Activated T-cell treated with anti-CD3 and anti-CD28 coated beads for 1 hour (primary cell): ENCODE measurements around the gene PLCH2.
"Not testable (repeated sequence)": the region's sequence is repeated elsewhere in the genome, so short reads cannot be mapped to it uniquely, and the experiment has no call there.

Source experiments
- DNase-seq: peaks from one replicate; pipeline ENCODE4 v3.0.0-alpha.2; 2020; ENCODE audit warnings: low read depth

The PLCH2 gene

DNA sequence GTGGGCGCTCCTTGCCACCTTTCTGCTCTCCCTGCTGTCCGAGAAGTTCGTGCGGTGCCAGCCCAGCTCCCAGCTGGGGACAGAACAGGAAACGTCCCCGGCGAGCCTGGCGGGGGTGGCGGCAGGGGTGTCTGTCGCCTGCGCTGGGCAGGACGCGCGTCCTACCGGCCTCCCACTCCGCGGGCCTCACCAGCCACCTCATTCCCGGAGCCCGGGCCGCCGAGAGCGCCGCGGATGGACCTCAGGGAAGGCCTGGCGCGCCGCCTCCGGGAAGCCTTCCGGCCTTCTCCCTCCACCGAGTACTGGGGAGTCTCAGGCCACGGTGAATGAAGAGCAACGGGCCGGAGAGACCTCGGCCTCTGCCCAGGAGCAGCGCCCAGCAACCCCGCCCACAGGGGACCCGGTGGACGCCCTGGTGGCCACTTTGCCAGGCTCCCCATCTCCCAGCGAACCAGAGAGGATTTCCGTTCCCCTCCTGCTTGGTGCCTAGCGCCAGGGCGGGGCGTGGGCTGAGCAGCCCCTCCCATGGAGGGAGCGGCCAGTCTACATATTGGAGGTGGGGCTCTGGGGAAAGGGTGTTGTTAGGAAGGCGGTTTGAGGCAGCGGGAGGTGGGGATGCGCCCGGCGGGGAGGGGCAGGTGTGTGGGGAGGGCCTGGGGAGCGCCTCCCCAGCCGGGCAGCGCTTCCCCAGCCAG is 70.6 kb downstream of the PLCH2 start:
- peak; percentile 75 for DNase-seq

DNA sequence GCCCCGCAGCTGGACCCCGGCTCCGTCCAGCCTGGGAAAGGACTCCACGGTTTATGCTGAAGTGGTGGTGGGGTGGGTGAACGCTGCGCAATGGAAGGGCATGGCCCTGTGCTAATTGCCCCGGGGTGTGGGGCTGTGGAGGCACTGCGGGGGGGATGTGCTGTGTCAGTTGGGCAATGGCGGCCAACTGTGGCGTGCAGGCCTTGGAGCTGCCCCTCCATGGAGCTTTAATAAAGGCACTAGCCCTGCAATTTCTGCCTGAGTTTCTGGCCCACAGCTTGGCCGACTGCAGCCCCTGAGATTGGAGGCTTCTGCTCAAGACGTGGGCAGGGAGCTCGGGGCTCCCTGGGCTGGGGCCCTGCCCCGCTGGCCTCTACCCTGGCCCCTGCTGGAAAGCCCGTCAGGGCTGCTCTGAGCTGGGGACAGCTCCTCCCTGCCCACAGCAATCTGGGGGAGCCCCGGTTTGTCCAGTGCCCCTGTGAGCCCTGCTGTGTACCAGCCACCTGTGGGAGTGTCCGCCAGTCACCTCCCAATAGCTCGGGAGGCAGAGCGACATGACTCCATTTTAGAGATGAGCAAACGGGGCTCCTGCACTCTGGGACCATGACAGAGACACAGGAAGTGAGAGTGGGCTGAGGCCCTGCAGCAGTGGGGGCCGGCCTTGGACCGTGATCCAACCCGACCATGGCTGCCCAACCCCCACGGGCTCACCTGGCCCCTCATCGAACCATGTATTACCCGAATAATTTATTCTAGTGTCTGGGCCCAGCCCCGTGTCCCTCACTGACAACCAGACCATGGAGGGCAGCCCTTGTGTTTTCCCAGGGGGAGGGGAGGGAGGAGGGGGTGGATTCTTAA is 71.3 kb downstream of the PLCH2 start:
- no peak for DNase-seq

DNA sequence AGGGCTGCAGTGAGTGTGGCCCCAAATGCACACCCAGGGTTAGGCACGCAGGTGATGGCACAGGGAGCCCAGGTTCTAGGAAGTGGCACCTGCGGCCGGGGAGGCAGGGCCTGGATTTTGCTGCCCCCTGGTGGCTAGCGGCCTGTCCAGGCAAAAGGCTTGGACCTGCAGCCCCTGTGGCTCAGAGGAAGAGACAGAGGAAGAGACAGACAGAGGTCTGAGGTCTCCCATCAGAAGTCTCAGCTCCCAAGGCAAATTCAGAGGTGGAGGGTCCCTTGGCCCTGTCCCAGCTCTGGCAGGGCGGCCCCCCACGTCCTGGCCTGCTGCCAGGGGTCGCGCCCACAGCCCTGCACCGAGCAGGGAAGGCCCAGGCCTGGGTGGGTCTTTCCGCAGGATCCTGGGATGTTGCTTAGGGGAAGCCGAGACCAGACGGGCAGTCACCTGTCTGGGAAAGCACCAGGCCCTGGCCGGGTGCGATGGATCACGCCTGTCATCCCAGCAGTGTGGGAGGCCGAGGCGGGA is 72.0 kb downstream of the PLCH2 start:
- peak; percentile 81 for DNase-seq

DNA sequence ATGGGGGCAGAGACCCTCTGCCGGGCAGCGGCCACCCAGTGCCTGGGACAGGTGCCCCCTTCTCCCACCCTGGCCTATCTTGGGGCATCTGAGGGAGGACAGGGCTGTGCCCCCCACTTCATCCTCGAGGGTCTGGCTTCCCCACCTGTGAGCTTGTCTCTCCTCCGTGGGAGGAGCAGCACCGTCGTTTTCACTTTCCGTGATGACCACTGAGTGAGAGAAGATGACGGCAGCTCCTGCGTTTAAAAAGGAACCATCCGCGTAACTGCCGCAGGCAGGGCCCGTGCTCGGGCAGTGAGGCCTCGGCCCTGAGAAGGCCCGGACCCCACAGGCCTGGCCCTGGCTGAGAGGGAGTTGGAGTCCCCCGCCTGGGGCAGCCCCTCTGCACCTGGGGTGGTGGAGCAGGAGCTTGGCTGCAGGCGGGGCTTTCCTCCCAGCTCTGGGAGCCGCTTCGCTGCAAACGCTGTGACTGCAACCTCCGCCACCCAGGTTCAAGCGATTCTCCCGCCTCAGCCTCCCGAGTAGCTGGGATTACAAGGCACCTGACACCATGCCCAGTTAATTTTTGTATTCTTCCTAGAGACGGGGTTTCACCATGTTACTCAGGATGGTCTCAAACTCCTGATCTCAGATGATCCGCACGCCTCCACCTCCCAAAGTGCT is 73.4 kb downstream of the PLCH2 start:
- not testable (repeated sequence) for DNase-seq

DNA sequence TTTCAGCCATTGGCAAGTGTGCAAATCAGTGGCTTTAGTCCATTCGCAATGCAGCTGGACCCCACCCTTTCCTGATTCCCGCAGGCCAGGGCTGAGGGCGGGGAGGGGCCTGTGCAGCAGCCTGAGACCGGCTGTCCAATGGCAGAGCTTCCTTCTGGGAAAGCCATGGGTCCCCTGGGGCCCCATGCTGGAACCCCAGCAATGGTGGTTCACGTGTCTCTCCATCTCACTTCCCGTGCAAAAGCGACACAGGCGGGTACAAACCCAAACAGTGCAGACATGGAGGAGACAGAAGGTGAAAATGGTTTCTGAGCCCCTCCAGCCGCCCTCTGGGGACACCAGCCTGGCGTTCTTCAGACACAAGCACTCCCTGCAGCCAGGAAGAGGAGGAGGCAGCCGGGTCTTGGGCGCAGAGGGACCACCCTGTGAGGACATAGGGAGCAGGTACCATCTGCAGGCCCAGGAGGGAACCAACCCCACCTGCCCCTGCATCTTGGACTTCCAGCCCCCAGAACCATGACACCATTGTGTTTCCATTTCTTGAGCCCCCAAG is 74.3 kb downstream of the PLCH2 start:
- not testable (repeated sequence) for DNase-seq

DNA sequence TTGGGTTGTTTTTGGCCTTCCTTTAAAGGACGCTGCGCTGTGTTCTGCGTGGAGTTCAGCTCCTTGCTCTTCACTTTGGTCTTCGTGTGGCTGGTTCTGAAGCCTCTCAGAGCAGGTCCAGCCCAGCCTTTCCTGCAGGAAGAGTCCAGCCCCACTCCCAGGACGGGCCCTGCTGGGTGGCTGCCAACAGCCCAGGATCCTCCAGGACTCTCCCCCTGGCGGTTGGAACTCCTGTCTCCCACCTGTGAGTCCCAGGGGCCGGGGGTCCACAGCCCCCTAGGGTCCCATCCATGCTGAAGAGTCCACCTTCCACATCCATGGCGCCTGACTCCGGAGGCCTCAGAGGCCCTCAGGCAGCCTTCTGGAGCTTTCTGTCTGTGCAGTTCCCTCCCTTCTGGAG is 75.5 kb downstream of the PLCH2 start:
- DNase-seq: not testable (repeated sequence)

DNA sequence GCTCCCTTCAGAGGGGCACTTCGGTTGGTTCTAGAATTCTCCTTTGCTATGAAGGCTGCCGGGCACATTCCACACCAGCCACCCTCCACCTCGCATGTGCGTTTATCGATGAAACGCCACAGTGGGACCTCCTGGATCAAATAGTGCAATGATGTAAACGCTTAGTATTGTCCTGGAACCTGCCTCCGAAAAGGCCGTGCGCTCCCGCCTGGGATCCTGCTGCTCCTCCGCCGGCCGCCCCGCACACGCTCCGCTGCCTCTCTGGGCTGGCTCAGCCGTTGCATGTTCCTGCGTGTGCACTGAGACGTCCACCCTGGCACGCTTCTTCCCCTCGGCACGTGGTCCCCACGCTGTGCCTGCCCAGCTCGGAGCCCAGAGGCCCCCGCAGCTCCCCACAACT is 76.1 kb downstream of the PLCH2 start:
- no peak for DNase-seq

DNA sequence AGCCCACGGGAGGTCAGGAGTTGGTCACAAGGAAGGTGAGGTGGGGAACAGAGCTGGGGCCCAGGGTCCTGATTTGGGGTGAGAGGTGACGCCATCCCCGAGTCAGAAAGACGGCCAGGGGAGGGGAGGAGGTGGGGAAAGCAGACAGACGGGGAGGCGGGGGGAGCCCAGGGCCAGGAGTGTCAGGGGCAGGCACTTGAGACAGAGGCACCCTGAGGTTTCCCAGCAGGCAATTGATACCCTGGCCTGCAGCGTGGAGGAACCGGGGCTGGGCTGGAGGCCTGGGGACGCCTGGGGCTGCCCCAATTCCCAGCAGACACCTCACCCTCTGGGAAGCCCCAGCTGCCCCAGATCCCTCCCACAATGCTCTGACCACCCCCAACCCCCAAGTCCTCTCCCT is 77.0 kb downstream of the PLCH2 start:
- DNase-seq: not testable (repeated sequence)

DNA sequence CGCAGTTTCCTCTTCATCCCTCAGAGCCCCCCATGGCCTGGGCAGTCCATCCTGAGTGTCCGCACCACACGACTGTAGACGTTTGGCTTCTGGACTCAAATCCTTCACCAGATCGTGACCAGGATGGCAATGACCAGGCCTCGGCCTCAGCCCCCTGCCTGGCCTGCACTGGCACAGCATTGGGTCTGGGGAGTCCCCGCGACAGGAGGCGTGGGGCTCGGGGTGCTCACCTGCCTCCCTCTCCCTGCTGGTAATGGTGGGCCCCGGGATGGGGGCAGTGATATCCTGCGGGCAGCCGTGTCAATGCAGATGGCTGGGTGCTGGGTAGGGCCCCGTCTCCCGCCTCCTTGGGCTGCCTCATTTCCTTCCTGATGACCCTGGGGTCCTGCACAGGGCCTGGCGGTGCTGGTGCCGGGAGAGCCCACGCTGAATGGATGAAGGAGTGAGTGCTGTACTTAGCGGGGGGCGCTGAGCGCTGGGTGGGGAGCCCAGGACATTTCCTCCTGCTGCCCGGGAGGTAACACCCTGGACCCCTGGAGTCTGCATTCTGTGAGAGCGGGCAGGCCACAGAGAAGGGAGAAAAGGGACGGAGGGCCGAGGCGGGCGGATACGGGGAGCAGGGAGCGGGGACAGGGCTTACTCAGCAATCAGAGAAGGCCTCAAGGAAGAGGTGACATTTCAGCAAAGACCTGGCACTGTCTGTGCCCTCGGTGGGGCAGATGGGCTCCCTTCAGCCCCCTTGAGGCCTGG is 78.0 kb downstream of the PLCH2 start:
- no peak for DNase-seq

DNA sequence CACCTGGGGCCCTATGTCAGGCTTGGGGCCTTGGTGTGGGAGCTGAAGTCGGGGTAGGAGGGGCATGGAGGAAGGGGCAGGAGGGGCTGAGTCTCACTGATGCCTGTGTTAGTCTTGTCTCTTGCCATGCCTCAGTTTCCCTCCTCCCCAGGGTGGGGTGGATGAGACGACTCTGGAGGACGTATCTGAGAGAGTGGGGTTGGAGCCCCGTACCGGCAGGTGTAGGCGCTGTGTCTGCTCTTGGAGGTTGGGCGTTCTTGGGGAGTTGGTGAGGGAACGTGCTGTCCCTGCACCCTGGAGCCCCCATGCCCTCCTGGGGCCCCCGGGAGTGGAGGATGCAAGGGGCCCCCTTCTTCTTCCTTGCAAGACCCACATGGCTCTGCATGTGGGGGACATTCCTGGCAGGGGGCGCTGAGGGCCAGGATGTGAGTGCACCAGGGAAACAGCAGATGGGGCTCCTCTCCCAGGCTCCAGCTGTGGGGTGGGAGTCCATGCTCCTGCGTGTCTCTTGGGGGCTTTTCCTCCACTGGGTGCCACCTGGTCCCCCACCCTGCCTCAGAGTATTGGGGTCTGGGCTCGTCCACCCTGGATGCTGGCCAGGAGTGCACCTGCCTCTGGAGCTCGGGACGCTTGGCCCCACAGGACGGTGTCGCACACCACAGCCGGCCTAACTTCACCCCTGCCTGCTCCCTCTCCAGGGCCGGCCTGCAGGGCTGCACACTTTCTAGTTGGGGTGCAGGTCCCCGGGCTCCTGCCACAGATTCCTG is 78.7 kb downstream of the PLCH2 start:
- peak; percentile 51 for DNase-seq
